Body of pancreas (tissue), 4 donors: ENCODE data around the gene SNTG2. TPM values are rescaled to one million over a fixed set of nuclear protein-coding genes. Genes with fewer than 3 reads are reported as not detected.

Experiments
- ATAC-seq: fragments of 150-250 bp; one replicate; pipeline ENCODE4 v1.9.1; 2016
- DNase-seq, 4 donors: peaks; one replicate each; pipeline ENCODE4 v3.0.0-alpha.2; 2019
- H3K27ac ChIP-seq, 4 donors: fragments of 200-600 bp; sonication (generic); 1 replicate in 3 of 4; 2 replicates in 1 of 4; pipeline versions ENCODE4 v1.5.1 to v1.6.1; 2016 to 2019; ENCODE audit warnings: mild to moderate bottlenecking in 1 of 4, mixed read lengths in 1 of 4, moderate library complexity in 1 of 4
- H3K27me3 ChIP-seq, 2 donors: fragments of 200-600 bp; sonication (generic); one replicate each; pipeline ENCODE4 v1.6.0; 2016; ENCODE audit warnings: mild to moderate bottlenecking in 1 of 2
- H3K36me3 ChIP-seq, 2 donors: fragments of 200-600 bp; sonication (generic); replicated peaks in 1 of 2; 2 replicates each; pipeline ENCODE4 v1.5.1; 2016; ENCODE audit warnings: low read depth in 2 of 2; ENCODE audit not compliant: insufficient read depth in 1 of 2
- H3K4me1 ChIP-seq: fragments of 200-600 bp; sonication (generic); one replicate; pipeline ENCODE4 v1.6.0; 2016
- H3K4me3 ChIP-seq, 2 donors: fragments of 200-600 bp; sonication (generic); 1 replicate in 1 of 2; 2 replicates in 1 of 2; pipeline ENCODE4 v1.5.1; 2016 to 2019
- H3K9me3 ChIP-seq, 3 donors: fragments of 200-600 bp; sonication (generic); 1 replicate in 2 of 3; 2 replicates in 1 of 3; pipeline ENCODE4 v1.5.1; 2016
- POLR2A ChIP-seq, 3 donors: fragments of 450-650 bp; IDR thresholded peaks; one replicate each; pipeline ENCODE4 v1.6.1; 2016; ENCODE audit warnings: antibody characterized with exemption in 3 of 3, mild to moderate bottlenecking in 2 of 3
- WGBS, 2 donors: methylation state at CpG; one replicate each; pipeline ENCODE4 v1.1.5; 2017; 5-methylcytosine and 5-hydroxymethylcytosine counted together
- intact Hi-C: fragments of 100-400 bp; cut with DNase I; formaldehyde crosslinking; loops from one replicate; pipeline ENCODE4 v1.15.1; 2023
- total RNA-seq, 2 donors: library from RNA; depleted of rRNA; stranded (reverse); fragments of >200 nt; gene quantifications; one replicate each; pipeline ENCODE4 v1.1.0, GENCODE V29; 2016
- TF ChIP-seq, protein P1 (sequence below), 7 experiments: fragments of 450-650 bp in 4 of 7; fragments of 200-600 bp in 3 of 7; sonication (generic) in 3 of 7; IDR thresholded peaks; one replicate each; pipeline ENCODE4 v1.5.1; 2016 to 2019; ENCODE audit warnings: antibody characterized with exemption in 7 of 7

Gene SNTG2
- total RNA-seq, 2 donors from 2014 or later: 11.9 to 18.7 TPM

DNA sequence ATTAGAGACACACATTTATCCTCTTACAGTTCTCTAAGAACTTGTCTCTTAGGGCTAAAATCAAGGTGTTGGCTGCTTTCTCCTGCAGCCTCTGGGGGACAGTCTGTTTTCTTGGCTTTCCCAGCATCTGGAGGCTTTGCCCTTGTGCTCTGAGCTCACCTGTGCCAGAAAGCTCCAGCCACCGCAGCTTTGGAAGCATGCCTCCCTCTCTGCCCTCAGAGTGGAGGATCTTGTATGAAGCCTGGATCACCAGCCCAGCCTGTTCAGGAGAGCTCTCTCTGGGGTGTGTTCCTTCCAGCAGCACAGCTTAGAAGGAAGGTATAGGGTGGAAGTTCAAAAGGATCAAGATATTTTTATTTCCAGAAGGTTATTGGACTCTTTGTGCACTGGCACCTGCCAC, 409.5 kb downstream of the SNTG2 start:
- Histone ChIP-seq H3K4me3 (no peak overlapping the region), H3K27me3 (no peaks in the 10 kb centered on the region), H3K27ac (peak overlapping the region in 1 of 4 donors; percentile 15), H3K36me3 (no peaks in the 10 kb centered on the region), H3K4me1 (peaks cover 17% of the 10 kb centered on the region), H3K9me3 (no peaks in the 10 kb centered on the region)
- TF ChIP-seq POLR2A (IDR thresholded peaks at IDR 0.05): no peak
- TF ChIP-seq, protein P1, sequence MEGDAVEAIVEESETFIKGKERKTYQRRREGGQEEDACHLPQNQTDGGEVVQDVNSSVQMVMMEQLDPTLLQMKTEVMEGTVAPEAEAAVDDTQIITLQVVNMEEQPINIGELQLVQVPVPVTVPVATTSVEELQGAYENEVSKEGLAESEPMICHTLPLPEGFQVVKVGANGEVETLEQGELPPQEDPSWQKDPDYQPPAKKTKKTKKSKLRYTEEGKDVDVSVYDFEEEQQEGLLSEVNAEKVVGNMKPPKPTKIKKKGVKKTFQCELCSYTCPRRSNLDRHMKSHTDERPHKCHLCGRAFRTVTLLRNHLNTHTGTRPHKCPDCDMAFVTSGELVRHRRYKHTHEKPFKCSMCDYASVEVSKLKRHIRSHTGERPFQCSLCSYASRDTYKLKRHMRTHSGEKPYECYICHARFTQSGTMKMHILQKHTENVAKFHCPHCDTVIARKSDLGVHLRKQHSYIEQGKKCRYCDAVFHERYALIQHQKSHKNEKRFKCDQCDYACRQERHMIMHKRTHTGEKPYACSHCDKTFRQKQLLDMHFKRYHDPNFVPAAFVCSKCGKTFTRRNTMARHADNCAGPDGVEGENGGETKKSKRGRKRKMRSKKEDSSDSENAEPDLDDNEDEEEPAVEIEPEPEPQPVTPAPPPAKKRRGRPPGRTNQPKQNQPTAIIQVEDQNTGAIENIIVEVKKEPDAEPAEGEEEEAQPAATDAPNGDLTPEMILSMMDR (IDR thresholded peaks at IDR 0.05): peak in 1 of 7 experiments; percentile 13
- intact Hi-C loops: no loop called here
- DNase-seq: peak; percentile 36 to 77 (median 58)
- ATAC-seq: peak; percentile 64
- WGBS, 2 donors: 14 to 20% methylated on average over 1 of the region's 1 CpG

GRCh38 chr2:1360557-1361250, 410.1 kb downstream of the SNTG2 start:
- no peak for TF ChIP-seq POLR2A (IDR thresholded peaks at IDR 0.05)
- TF ChIP-seq, protein P1 (IDR thresholded peaks at IDR 0.05): no peak
- Histone ChIP-seq H3K27ac (no peak overlapping the region), H3K36me3 (no peaks in the 10 kb centered on the region), H3K9me3 (no peaks in the 10 kb centered on the region), H3K4me1 (peaks cover 20% of the 10 kb centered on the region), H3K27me3 (no peaks in the 10 kb centered on the region), H3K4me3 (no peak overlapping the region)
- ATAC-seq (no peak), DNase-seq (no peak)
- WGBS, 2 donors: 75 to 80% methylated on average over 6 of the region's 6 CpGs
- intact Hi-C loops: no loop called here

DNA sequence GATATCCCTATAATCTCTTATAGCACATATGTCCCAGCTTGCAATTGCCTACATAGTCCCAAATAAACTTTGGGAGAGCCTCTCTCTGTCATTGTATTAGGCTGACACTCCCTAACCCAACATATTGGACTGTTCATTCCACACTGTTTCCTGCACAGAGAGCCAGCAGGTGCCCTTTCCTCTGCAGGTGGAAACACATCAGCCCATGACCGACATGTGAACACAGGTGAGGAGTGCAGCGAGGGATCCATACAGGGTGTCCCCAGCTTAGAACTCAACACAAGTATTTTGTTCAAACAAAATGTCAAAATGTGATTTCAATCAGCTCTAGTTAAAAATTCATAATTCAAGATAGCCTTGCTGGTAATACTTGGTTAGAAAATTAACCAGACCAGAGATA, 412.7 kb downstream of the SNTG2 start:
- no peaks in the 10 kb centered on the region for H3K36me3 ChIP-seq
- no peak overlapping the region for H3K4me3 ChIP-seq
- ATAC-seq: peak; percentile 16
- intact Hi-C loops: no loop called here
- peak in 2 of 4 donors; percentile 63 to 74 for DNase-seq
- H3K27me3 ChIP-seq: no peaks in the 10 kb centered on the region
- peak overlapping the region in 2 of 4 donors; percentile 42 to 60 for H3K27ac ChIP-seq
- peaks cover 40% of the 10 kb centered on the region for H3K4me1 ChIP-seq
- H3K9me3 ChIP-seq: no peaks in the 10 kb centered on the region
- no peak for TF ChIP-seq POLR2A (IDR thresholded peaks at IDR 0.05)
- TF ChIP-seq, protein P1 (IDR thresholded peaks at IDR 0.05): no peak
- 20 to 25% methylated on average over 2 of the region's 2 CpGs for WGBS, 2 donors

DNA sequence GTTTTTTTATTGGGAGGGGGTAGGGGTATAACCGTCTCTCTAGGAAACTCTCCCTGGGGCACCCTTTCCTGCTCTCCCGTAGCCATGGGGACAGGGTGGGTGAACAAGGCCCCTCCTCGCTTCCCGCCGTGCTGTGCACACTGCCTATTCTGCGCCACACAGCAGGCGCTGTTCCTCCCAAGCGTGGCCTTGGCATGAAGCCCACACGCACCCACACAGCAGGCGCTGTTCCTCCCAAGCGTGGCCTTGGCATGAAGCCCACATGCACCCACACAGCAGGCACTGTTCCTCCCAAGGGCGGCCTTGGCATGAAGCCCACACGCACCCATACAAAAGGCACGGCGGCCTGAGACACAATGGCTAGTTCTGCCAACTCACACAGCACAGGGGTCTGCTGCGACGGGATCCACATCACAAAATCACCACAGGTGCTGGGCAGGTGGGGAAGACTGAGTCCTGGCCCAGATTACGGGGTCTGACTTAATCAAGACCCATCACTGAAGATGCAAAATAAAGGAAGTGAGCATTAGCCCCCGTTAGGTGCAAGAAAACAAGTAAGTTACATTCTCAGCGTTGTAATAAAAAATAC, 416.0 kb downstream of the SNTG2 start:
- 15 to 17% methylated on average over 15 to 20 of the region's 20 CpGs for WGBS, 2 donors
- Histone ChIP-seq H3K36me3 (no peaks in the 10 kb centered on the region), H3K27me3 (no peaks in the 10 kb centered on the region), H3K27ac (peak overlapping the region; percentile 60 to 75 (median 72)), H3K4me3 (no peak overlapping the region), H3K9me3 (no peaks in the 10 kb centered on the region), H3K4me1 (peaks cover 38% of the 10 kb centered on the region)
- DNase-seq: peak; percentile 96 to 98 (median 97)
- TF ChIP-seq, protein P1 (IDR thresholded peaks at IDR 0.05): no peak
- peak; percentile 22 to 80 (median 78) for TF ChIP-seq POLR2A (IDR thresholded peaks at IDR 0.05)
- ATAC-seq: peak; percentile 95
- intact Hi-C loops: no loop called here
